Neural crest cell (in vitro differentiated cells): ENCODE data around the gene LARGE1. TPM values are rescaled to one million over a fixed set of nuclear protein-coding genes. Genes with fewer than 3 reads are reported as not detected.

Source experiments
- DNase-seq: peaks from one replicate; pipeline ENCODE4 v3.0.0; 2021; ENCODE audit warnings: low read depth, mixed read lengths, low spot score
- H3K27ac Mint-ChIP-seq: one replicate; pipeline ENCODE4 v1.8.0; 2021; ENCODE audit warnings: mild to moderate bottlenecking, mixed read lengths; ENCODE audit not compliant: unreplicated experiment
- H3K27me3 Mint-ChIP-seq: 2 replicates; pipeline ENCODE4 v1.8.0; 2021; ENCODE audit warnings: low read depth, mild to moderate bottlenecking, mixed read lengths
- H3K36me3 Mint-ChIP-seq: 2 replicates; pipeline ENCODE4 v1.8.0; 2021; ENCODE audit warnings: low read depth, mild to moderate bottlenecking, mixed read lengths
- H3K4me1 Mint-ChIP-seq: 2 replicates; pipeline ENCODE4 v1.8.0; 2021; ENCODE audit warnings: mixed read lengths
- H3K4me3 Mint-ChIP-seq: one replicate; pipeline ENCODE4 v1.8.0; 2021; ENCODE audit warnings: mild to moderate bottlenecking, mixed read lengths
- H3K9me3 Mint-ChIP-seq: 2 replicates; pipeline ENCODE4 v1.8.0; 2021; ENCODE audit warnings: mixed read lengths
- total RNA-seq: library from RNA; stranded (reverse); gene quantifications from 2 replicates; pipeline ENCODE4 v1.2.1, GENCODE V29; 2021
- TF ChIP-seq, protein P1 (sequence below): fragments of 200-600 bp; sonication (generic); conservative IDR thresholded peaks from 2 replicates; pipeline ENCODE4 v1.5.0; 2021; ENCODE audit warnings: antibody characterized with exemption, mild to moderate bottlenecking

LARGE1 gene
- total RNA-seq, 1 donor from 2014 or later = 33.0 TPM

DNA sequence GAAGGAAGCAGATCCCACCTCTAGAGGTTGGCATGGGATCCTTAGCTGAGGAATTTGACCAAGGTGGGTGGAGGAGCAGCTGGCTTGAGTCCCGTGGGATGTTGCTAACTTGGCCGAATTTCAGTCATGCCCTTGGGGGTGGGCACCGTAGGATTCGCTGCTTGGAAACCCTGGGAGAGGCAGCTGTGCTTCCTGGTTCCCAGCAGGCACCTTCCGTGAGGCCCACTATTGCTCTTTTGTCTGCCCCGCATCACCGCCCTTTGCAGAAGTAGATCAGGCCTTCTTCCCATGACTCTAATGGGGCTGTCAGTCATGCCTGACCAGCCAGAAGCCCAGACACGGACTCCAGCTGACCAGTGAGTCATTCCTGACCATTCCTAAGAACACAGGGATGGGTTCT is 569.8 kb downstream of the LARGE1 start:
- H3K36me3 Mint-ChIP-seq = peaks cover 11% of the 10 kb centered on the region
- no peaks in the 10 kb centered on the region for H3K27me3 Mint-ChIP-seq
- TF ChIP-seq, protein P1, sequence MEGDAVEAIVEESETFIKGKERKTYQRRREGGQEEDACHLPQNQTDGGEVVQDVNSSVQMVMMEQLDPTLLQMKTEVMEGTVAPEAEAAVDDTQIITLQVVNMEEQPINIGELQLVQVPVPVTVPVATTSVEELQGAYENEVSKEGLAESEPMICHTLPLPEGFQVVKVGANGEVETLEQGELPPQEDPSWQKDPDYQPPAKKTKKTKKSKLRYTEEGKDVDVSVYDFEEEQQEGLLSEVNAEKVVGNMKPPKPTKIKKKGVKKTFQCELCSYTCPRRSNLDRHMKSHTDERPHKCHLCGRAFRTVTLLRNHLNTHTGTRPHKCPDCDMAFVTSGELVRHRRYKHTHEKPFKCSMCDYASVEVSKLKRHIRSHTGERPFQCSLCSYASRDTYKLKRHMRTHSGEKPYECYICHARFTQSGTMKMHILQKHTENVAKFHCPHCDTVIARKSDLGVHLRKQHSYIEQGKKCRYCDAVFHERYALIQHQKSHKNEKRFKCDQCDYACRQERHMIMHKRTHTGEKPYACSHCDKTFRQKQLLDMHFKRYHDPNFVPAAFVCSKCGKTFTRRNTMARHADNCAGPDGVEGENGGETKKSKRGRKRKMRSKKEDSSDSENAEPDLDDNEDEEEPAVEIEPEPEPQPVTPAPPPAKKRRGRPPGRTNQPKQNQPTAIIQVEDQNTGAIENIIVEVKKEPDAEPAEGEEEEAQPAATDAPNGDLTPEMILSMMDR = no peak
- peaks cover 7% of the 10 kb centered on the region for H3K9me3 Mint-ChIP-seq
- no peak overlapping the region for H3K4me3 Mint-ChIP-seq
- DNase-seq = no peak
- no peaks in the 10 kb centered on the region for H3K4me1 Mint-ChIP-seq
- no peak overlapping the region for H3K27ac Mint-ChIP-seq

DNA sequence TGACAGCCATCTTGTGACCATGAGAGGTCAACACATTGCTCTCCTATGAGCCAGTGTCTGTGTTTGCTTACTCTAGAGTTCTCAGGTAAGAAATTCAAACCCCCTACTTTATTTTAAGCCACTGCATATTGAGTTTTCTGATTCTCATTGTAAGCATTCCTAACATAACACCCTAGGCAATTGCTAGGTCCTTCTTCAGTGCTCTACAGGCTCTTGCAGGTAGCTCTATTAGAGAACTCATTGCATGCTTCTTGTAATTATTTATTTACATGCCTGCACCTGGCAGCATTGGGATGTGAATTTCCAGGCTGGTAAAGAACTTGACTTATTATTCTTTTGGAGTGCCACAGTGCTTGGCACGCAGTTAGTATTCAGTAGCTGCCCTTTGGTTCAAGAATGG is 573.3 kb downstream of the LARGE1 start:
- Mint-ChIP-seq H3K27ac (no peak overlapping the region), H3K36me3 (peaks cover 10% of the 10 kb centered on the region), H3K27me3 (no peaks in the 10 kb centered on the region), H3K9me3 (peaks cover 7% of the 10 kb centered on the region), H3K4me1 (no peaks in the 10 kb centered on the region), H3K4me3 (no peak overlapping the region)
- TF ChIP-seq, protein P1 = no peak
- no peak for DNase-seq

GRCh38 chr22:33341611-33342010 is 578.7 kb downstream of the LARGE1 start:
- no peaks in the 10 kb centered on the region for H3K9me3 Mint-ChIP-seq
- no peaks in the 10 kb centered on the region for H3K4me1 Mint-ChIP-seq
- TF ChIP-seq, protein P1 = no peak
- H3K27ac Mint-ChIP-seq = no peak overlapping the region
- H3K36me3 Mint-ChIP-seq = peaks cover 4% of the 10 kb centered on the region
- H3K27me3 Mint-ChIP-seq = no peaks in the 10 kb centered on the region
- no peak for DNase-seq
- no peak overlapping the region for H3K4me3 Mint-ChIP-seq

GRCh38 chr22:33337524-33337923 is 582.8 kb downstream of the LARGE1 start:
- no peaks in the 10 kb centered on the region for H3K9me3 Mint-ChIP-seq
- peaks cover 9% of the 10 kb centered on the region for H3K4me1 Mint-ChIP-seq
- no peak overlapping the region for H3K27ac Mint-ChIP-seq
- no peak for DNase-seq
- no peak overlapping the region for H3K4me3 Mint-ChIP-seq
- TF ChIP-seq, protein P1 = no peak
- H3K27me3 Mint-ChIP-seq = no peaks in the 10 kb centered on the region
- H3K36me3 Mint-ChIP-seq = peaks cover 4% of the 10 kb centered on the region

GRCh38 chr22:33335611-33336279 is 584.5 kb downstream of the LARGE1 start:
- DNase-seq = no peak
- TF ChIP-seq, protein P1 = no peak
- Mint-ChIP-seq H3K27ac (no peak overlapping the region), H3K36me3 (peaks cover 6% of the 10 kb centered on the region), H3K27me3 (no peaks in the 10 kb centered on the region), H3K4me3 (no peak overlapping the region), H3K9me3 (no peaks in the 10 kb centered on the region), H3K4me1 (peaks cover 9% of the 10 kb centered on the region)
